Measurements from ENCODE around the gene KIF17. TPM values are rescaled to one million over a fixed set of nuclear protein-coding genes. Genes with fewer than 3 reads are reported as not detected.

KIF17 gene
- total RNA-seq, 4 donors from 2014 or later, result 0.27 to 21.1 (median 0.79) TPM; not detected in 1

- Histone ChIP-seq H3K36me3 (no peaks in the 10 kb centered on the region), H3K27ac (no peak overlapping the region), H3K4me1 (no peaks in the 10 kb centered on the region), H3K27me3 (no peaks in the 10 kb centered on the region), H3K9me3 (no peaks in the 10 kb centered on the region), H3K4me3 (no peak overlapping the region)
- no peak for DNase-seq
- intact Hi-C loops (cut with DNase I; ENCODE audit: low total_unique reads), result no loop called here
- TF ChIP-seq POLR2AphosphoS5 (IDR thresholded peaks at IDR 0.05) (no peak), POLR2A (IDR thresholded peaks at IDR 0.05) (no peak), CTCF (IDR thresholded peaks at IDR 0.05) (no peak), EP300 (IDR thresholded peaks at IDR 0.05; ENCODE audit: low read depth) (no peak)
- in situ Hi-C loops (cut with MboI; ENCODE audit: low pct_ligation_motif_present in 1 of 4, low pct_unique_long_range_greater_than_20kb in 1 of 4, low sequenced_read_pairs in 3 of 4), result no loop called here
- WGBS, 2 donors (ENCODE audit: low coverage in 1 of 2), result 76% methylated on average over 5 of the region's 6 CpGs; no CpG with 5 or more reads in 1 of the 2 donors
These were observed 9.8 kb downstream of the KIF17 start for GRCh38 chr1:20708057-20708456.

- Histone ChIP-seq H3K4me3 (no peak overlapping the region), H3K4me1 (no peaks in the 10 kb centered on the region), H3K27me3 (no peaks in the 10 kb centered on the region), H3K9me3 (no peaks in the 10 kb centered on the region), H3K36me3 (no peaks in the 10 kb centered on the region), H3K27ac (no peak overlapping the region)
- intact Hi-C loops (cut with DNase I; ENCODE audit: low total_unique reads), result loop anchor here (2.0 kb wide), 1 partner anchor 22 kb away; no protein-coding TSS in a partner anchor
- in situ Hi-C loops (cut with MboI; ENCODE audit: low pct_ligation_motif_present in 1 of 4, low pct_unique_long_range_greater_than_20kb in 1 of 4, low sequenced_read_pairs in 3 of 4), result no loop called here
- no peak for TF ChIP-seq POLR2AphosphoS5 (IDR thresholded peaks at IDR 0.05)
- DNase-seq, result no peak
- 52 to 54% methylated on average over 2 to 5 of the region's 5 CpGs for WGBS, 2 donors (ENCODE audit: low coverage in 1 of 2)
These were observed 11.0 kb downstream of the KIF17 start for GRCh38 chr1:20706841-20707240.

GRCh38 chr1:20705203-20705755, 12.5 kb downstream of the KIF17 start:
- DNase-seq, result no peak
- in situ Hi-C loops (cut with MboI; ENCODE audit: low pct_ligation_motif_present in 1 of 4, low pct_unique_long_range_greater_than_20kb in 1 of 4, low sequenced_read_pairs in 3 of 4), result no loop called here
- Histone ChIP-seq H3K4me1 (no peaks in the 10 kb centered on the region), H3K27ac (no peak overlapping the region), H3K27me3 (no peaks in the 10 kb centered on the region), H3K9me3 (no peaks in the 10 kb centered on the region), H3K4me3 (no peak overlapping the region), H3K36me3 (no peaks in the 10 kb centered on the region)
- 87% methylated on average over 15 of the region's 15 CpGs; no CpG with 5 or more reads in 1 of the 2 donors for WGBS, 2 donors (ENCODE audit: low coverage in 1 of 2)
- TF ChIP-seq POLR2AphosphoS5 (IDR thresholded peaks at IDR 0.05) (no peak), CTCF (IDR thresholded peaks at IDR 0.05) (no peak), EP300 (IDR thresholded peaks at IDR 0.05; ENCODE audit: low read depth) (no peak), POLR2A (IDR thresholded peaks at IDR 0.05) (no peak)
- intact Hi-C loops (cut with DNase I; ENCODE audit: low total_unique reads), result no loop called here

GRCh38 chr1:20704390-20705202, 13.2 kb downstream of the KIF17 start:
- Histone ChIP-seq H3K36me3 (no peaks in the 10 kb centered on the region), H3K27me3 (no peaks in the 10 kb centered on the region), H3K9me3 (no peaks in the 10 kb centered on the region), H3K4me3 (no peak overlapping the region), H3K27ac (no peak overlapping the region), H3K4me1 (no peaks in the 10 kb centered on the region)
- no peak for TF ChIP-seq POLR2AphosphoS5 (IDR thresholded peaks at IDR 0.05)
- TF ChIP-seq EP300 (IDR thresholded peaks at IDR 0.05; ENCODE audit: low read depth), result no peak
- TF ChIP-seq POLR2A (IDR thresholded peaks at IDR 0.05), result no peak
- no peak for TF ChIP-seq CTCF (IDR thresholded peaks at IDR 0.05)
- intact Hi-C loops (cut with DNase I; ENCODE audit: low total_unique reads) (no loop called here), in situ Hi-C loops (cut with MboI; ENCODE audit: low pct_ligation_motif_present in 1 of 4, low pct_unique_long_range_greater_than_20kb in 1 of 4, low sequenced_read_pairs in 3 of 4) (no loop called here)
- DNase-seq, result no peak
- WGBS, 2 donors (ENCODE audit: low coverage in 1 of 2), result 93% methylated on average over 40 of the region's 41 CpGs; no CpG with 5 or more reads in 1 of the 2 donors
